GM18505 (cell line): Measurements from ENCODE around the gene LY6G5B.

Experiments
- ATAC-seq: cut with Tn5 transposase; IDR thresholded peaks from one replicate; pipeline ENCODE4 v1.9.1; 2021; ENCODE audit not compliant: unreplicated experiment
- POLR2A ChIP-seq: IDR thresholded peaks from 4 replicates; pipeline ENCODE4 v1.6.1; 2011; ENCODE audit warnings: borderline replicate concordance; ENCODE audit not compliant: insufficient read depth, insufficient read length; ENCODE audit errors: extremely low read depth

Gene LY6G5B

DNA sequence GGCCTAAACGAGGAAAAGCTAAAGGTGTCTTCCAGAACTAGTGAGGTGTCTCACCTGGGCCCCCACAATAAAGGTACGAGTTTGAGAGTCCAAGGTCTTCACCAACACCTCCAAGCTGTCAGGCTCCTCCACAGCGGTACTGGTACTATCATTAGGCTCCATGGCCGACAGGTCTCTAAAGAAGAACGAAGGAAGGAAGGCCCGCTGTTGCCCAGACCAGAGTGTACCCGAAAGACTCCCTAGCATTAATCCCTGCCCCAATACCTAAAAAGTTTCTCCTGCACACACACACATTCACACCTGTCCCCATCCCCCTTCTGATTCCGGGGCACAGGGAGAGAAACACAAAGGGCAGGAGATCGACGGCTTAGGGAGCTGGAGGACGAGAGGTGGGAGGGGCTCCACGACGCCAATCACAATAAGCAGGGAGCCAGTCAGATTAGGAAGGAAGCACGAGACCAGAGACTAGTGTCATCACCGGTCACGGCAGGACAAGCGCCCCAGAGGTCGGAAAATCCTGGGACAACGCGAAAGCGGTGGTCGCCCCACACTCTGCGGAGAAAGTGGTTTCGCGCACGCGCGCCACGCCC is 18.1 kb upstream of the LY6G5B start:
- peak; percentile 36 for ATAC-seq
- no peak for TF ChIP-seq POLR2A

DNA sequence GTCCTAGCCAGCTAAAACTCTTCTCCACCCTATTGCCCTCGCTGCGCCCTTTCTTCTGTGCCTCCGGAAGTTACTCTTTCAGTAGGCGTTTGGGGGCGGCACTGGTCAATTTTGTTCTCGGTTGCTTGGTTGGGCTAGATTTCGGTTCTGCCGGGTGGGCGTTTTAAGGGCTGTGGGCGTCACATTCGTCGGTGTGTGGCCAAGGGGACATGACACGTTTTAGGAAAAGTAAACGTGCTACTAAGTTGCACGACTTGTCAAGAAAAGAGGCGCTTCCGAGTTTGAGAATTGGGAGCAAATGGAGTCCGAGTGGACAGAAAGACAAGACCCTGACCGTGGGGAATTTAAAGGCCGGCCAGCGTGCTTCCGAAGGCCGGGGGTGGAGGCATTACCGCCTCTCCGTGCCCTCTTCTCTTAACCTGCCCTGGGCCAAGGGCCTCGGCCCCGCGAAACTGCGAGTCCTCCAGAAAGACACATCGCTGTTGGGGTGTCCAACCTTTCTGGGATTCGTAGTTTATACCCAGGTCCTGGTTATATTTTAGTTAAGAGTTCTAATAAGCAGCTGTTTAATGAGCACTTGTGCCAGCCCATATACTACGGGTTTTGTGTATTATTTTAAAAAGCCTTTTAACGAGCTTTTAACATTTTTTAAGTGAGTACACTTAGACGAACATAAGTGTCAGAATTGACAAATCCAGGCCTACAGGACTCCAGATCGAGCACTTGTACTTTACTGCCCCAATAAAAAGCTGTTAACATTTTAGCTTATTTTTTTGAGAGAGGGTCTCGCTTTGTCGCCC is 16.7 kb upstream of the LY6G5B start:
- ATAC-seq, result peak; percentile 48
- no peak for TF ChIP-seq POLR2A

DNA sequence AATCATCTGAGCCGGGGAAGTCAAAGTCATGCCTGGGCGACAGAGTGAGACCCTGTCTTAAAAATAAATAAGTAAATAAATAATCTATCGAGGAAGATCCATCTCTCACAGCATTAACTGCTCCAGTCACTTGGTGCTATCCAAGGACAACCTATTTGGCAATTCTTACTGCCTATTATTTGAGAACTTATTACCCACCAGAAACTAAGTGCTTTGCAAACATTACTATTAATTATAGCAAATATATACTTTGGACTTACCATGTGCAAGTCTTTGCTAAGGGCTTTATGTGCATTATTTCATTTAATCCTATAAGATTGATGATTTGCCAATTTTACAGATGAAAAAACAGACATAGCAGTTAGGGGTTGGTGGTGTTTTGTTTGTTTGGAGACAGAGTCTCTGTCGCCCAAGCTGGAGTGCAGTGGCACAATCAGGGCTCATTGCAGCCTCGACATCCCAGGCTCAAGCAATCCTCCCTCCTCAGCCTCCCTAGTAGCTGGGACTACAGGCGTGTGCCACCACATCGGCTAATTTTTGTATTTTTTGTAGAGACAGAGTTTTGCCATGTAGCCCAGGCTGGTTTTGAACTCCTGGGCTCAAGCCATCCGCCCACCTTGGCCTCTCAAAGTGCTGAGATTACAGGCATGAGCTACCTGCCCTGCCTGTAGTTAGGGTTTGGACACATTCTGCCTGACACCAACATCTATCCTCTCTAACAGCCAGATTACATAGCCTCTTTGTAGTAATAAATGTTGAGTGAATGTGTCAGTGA is 15.0 kb upstream of the LY6G5B start:
- no peak for TF ChIP-seq POLR2A
- no peak for ATAC-seq

DNA sequence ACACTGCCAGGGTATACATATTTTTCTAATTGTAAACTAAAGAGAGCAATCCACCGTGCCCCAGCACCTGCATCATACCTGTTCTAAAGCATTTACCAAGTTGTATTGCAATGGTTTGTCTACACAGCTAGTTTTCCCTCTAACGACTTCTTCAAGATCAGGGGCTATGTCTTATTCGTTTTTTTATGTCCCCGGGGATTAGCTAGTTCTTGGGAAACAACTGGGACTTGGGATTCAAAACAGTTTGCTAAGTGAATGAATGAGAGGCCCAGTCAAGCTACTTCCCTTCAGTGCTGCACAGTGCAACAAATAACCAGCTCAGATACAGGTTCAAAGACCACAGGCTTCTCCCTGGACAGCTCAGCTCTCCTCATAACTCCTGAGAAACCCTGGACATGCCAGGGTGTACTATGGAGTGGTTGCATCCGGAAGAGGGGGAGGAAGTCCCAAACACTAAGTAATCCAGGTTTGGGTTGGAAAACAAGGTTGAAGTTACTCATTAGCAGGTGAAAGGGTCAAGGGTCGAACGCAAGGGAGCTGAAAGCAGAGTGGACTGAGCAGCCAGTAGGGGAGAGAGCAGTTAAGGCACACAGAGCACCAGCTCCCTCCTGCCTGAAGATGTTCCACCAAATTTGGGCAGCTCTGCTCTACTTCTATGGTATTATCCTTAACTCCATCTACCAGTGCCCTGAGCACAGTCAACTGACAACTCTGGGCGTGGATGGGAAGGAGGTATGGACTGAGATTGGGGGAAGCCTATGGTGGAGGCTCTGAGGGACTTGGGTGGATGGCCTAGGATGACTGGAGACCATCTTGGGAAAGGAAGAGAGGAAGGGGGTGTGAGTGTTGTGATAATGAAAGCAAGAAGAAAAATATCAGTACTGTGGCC is 14.2 kb upstream of the LY6G5B start, which contains the start of gene APOM:
TSS of gene APOM (plus strand) at position 546 of the 889 bp plus-strand sequence. CDS start at position 619, 73 bp downstream.
- no peak for ATAC-seq
- TF ChIP-seq POLR2A, result no peak

DNA sequence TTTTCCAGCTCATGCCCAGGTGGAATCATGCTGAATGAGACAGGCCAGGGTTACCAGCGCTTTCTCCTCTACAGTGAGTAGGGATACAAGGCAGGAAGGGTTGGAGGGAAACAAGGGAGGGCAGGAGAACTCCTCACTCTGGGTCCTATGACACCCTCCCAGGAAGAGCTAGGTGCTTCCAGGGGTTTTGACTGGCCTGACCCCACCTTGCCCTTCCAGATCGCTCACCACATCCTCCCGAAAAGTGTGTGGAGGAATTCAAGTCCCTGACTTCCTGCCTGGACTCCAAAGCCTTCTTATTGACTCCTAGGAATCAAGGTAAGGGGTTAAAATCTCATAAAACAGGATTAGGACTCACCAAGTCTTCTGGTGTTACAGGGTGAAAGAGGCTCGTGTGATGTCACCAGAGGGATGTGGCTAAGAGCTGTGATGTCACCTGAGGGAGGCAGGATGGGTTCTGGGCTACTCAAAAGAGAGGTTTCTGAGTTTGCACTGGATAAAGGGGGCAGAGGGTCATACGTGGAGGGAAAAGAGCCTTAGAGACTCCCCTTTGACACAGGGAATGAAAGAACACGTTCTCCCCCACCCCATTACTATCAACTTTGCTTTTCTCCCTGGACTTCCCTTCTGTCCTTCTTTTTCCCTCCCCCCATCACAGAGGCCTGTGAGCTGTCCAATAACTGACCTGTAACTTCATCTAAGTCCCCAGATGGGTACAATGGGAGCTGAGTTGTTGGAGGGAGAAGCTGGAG is 12.2 kb upstream of the LY6G5B start:
- no peak for TF ChIP-seq POLR2A
- no peak for ATAC-seq

DNA sequence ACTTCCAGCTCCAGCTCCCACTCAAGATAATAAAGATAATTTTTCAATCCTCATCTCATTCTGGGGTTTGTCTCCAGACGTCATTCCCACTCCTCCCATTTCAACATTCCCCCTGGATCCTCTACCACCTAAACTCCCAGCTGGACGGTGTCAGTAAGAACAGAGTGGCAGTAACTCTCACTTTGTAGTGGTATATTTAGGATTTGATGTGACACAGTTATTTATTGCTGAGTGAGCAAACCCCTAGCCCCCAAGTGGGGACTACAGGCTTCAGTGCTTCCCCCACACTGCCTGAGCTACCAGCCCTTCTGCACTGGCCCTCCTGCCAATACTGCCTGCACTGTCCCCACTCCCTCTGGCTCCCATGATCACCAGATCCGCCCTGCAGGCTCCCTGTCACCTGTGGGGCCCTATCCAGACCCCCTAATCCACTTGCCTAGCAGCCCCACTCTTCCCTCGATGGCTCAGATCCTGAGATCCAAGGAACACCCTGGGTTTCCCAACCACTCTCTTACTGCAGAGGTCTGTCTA is 11.6 kb upstream of the LY6G5B start:
- no peak for TF ChIP-seq POLR2A
- ATAC-seq, result no peak

DNA sequence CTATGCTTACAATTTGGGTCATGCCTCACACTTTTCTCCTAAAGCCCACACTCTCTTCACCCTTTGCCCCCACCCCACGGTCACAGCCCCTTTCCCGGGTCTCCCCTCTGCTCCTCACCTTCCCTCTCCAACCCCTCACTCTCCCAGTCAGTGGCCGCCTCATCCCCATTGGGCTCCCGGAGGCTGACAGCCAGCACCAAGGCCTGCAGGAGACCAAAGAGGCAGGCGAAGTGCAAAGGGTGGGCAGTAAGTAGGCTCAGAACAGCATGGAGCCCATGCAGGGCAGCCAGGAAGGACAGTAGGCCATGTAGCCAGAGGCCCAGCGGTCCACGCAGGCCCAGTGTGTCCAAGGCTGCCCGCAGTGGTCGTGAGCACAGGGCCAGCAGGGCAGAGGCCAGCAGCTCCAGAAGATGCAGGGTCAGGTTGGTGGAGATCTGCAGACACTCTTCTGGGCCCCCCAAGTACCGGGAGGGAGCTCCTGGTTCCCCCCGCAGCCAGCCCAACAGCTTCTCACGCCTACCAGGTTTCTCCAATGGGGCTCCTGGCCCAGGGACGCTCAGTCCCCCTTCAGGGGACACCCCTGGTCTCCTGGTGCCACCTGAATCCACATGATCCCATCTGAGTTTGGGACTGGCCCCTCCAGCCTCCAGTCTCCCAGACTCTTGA is 10.7 kb upstream of the LY6G5B start:
- ATAC-seq, result no peak
- TF ChIP-seq POLR2A, result no peak

DNA sequence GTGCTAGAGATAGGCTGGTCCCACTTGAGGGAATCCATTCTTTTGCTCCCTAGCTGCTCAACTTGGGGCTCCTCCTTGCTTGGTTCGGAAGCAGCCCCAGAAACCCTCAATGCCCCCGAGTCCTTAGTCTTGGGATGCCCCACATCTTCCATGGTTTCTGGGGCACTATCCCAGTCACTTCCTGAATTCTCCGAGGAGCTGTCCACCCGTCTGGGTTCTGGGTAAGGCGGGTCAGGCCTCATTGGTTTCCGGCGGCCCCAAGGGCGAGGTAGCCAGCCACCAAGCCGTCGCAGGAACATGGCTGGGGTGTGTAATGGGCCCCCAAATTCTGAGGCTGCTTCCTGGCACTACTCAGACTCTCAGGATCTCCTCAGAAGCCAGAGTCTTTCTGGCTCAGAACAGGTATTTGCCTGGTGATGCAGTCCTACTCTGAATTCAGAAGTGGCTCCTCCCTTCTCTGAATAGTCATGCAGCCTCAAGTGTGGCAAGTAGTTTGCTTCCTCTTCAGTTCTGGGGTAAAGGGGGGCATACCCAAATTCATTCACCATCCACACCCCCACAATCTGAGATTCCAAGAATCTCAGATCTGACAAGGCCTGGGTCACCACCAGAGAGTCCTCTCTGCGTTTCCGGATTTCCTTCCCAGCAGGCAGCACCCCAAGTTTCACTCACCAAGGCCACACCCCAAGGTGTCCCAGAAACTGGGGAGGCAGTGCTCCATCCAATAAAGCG is 10.0 kb upstream of the LY6G5B start:
- no peak for TF ChIP-seq POLR2A
- no peak for ATAC-seq

DNA sequence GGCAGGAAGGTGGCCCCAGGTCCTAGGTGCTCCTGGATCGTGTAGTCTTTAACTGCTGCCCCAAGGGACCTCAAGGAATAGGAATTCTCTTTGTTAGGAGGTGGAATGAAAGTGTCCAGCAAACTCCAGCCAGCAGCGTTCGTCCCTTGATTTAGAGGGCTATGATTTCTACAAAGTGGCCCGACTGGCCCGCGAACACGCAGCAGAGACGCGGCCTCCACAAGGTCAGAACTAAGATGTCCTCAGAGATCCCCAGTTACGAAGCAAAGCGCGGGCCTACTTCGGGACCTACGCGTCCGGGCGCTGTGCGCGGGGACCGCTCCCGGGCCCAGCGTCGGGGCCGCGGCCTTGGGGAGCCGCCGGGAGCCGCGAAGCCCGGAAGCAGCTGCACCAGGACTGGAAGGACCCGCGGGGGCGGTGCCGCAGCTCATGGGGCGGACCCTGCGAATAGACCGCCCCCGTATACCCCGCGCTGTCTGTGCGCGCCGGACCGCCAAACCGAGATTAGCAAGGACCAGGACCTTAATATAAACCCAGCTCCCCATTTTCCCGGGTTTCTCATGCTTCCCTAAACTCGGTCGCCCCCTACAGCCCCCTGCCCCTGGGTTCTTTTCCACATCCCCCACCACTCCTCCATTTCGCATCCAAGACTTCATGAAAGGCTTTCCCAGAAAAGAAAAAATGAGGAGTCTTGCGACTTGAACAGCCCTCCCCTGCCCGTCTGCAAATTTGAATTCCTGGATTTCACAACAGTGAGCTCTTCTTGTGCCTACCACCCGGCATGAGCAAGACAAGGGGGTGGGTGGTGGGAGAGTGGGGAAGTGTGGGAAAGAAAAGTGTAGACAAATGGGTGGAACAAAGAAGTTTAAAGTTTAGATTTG is 9.2 kb upstream of the LY6G5B start, which contains the start of gene C6orf47:
TSS of gene C6orf47 (minus strand) at position 398 of the 881 bp plus-strand sequence. CDS start 831 bp downstream, outside the sequence.
- TF ChIP-seq POLR2A, result peak; percentile 94
- peak; percentile 39 for ATAC-seq
